Brain microvascular endothelial cell (primary cell): ENCODE data around the gene PCDHB12.

Experiments
- DNase-seq: peaks from one replicate; pipeline ENCODE4 v3.0.0-alpha.2; 2020
- H3K27ac ChIP-seq: fragments of 250-450 bp; sonication (Bioruptor Pico); 2 replicates; pipeline ENCODE4 v1.5.1; 2020; ENCODE audit warnings: mild to moderate bottlenecking, moderate library complexity
- H3K27me3 ChIP-seq: fragments of 250-450 bp; sonication (Bioruptor Pico); replicated peaks from 2 replicates; pipeline ENCODE4 v1.5.1; 2020; ENCODE audit warnings: mild to moderate bottlenecking
- H3K36me3 ChIP-seq: fragments of 250-450 bp; sonication (Bioruptor Pico); replicated peaks from 2 replicates; pipeline ENCODE4 v1.5.1; 2020; ENCODE audit warnings: mild to moderate bottlenecking
- H3K4me3 ChIP-seq: 2 replicates; pipeline ENCODE4 v1.5.1; 2011; ENCODE audit warnings: low read depth, mild to moderate bottlenecking, control low read depth, low read length, moderate library complexity
- in situ Hi-C: cut with HindIII; loops from 2 replicates; pipeline ENCODE4 v1.10.0; 2017; ENCODE audit warnings: low sequenced_read_pairs, low pct_ligation_motif_present
- TF ChIP-seq, protein P1 (sequence below): IDR thresholded peaks from 2 replicates; pipeline ENCODE4 v1.5.1; 2011; ENCODE audit warnings: low read depth, mild to moderate bottlenecking, moderate library complexity, low read length, control low read depth, inconsistent platforms; ENCODE audit errors: missing control alignments

PCDHB12 gene

DNA sequence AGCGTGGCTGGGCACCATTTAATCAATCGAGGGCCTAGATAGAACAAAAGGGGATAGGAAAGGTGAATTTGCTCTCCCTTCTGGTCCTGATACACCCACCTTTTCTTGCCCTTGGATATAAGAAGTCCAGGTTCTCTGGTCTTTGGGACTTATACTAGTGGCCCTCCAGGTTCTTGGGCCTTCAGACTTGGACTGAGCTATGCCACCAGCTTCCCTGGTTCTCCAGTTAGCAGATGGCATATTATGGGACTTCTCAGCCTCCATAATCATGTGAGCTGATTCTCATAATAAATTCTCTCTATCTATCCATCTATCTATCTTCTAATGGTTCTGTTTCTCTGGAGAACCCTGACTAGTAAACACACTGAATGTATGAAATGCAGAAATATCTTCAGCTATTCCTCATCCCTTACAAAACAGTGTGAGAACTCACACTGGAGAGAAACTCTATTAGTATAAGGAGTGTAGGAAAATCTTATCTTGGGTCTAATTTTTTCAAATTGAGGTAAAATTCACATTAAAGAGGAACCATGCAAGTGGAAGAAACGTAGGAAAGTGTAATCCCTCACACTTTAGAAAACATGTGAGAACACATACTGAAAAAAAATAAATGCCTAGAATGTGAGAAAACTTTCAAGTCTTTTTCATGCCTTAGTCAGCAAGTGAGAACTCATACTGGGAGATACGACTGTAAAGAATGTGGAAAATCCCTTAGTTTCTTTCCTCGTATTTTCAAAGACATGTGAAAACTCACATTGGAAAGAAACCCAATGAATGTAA is 52.1 kb downstream of the PCDHB12 start:
- no peak for DNase-seq
- TF ChIP-seq, protein P1, sequence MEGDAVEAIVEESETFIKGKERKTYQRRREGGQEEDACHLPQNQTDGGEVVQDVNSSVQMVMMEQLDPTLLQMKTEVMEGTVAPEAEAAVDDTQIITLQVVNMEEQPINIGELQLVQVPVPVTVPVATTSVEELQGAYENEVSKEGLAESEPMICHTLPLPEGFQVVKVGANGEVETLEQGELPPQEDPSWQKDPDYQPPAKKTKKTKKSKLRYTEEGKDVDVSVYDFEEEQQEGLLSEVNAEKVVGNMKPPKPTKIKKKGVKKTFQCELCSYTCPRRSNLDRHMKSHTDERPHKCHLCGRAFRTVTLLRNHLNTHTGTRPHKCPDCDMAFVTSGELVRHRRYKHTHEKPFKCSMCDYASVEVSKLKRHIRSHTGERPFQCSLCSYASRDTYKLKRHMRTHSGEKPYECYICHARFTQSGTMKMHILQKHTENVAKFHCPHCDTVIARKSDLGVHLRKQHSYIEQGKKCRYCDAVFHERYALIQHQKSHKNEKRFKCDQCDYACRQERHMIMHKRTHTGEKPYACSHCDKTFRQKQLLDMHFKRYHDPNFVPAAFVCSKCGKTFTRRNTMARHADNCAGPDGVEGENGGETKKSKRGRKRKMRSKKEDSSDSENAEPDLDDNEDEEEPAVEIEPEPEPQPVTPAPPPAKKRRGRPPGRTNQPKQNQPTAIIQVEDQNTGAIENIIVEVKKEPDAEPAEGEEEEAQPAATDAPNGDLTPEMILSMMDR: no peak
- Histone ChIP-seq H3K27me3 (no peaks in the 10 kb centered on the region), H3K27ac (no peak overlapping the region), H3K36me3 (no peaks in the 10 kb centered on the region), H3K4me3 (no peak overlapping the region)
- in situ Hi-C loops: no loop called here

DNA sequence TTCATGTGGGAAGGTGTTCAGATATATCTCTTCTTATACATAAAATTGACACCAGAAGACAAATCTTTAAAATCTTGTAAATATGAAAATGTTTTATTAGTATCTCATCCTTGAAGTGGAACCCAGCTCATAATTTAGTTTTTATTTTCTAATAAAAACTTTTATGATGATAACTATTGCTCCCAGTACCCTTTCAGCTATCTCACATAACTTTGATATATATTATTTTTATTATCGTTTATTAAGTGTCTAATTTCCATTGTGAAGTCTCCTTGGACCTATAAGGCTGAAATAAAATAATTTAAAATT is 52.7 kb downstream of the PCDHB12 start:
- Histone ChIP-seq H3K36me3 (no peaks in the 10 kb centered on the region), H3K27ac (no peak overlapping the region), H3K27me3 (no peaks in the 10 kb centered on the region), H3K4me3 (no peak overlapping the region)
- in situ Hi-C loops: no loop called here
- TF ChIP-seq, protein P1: no peak
- no peak for DNase-seq
